ENCODE measurements around the gene CHRNA1. TPM values are rescaled to one million over a fixed set of nuclear protein-coding genes. Genes with fewer than 3 reads are reported as not detected.
A peak's percentile ranks its signal among the peaks of the same experiment; 100 is the strongest.

CHRNA1 gene
- total RNA-seq: 0.51 TPM in 2 replicates

GRCh38 chr2:174764280-174765255 is at the start of gene CHRNA1:
CHRNA1 (minus strand) TSS chr2:174764472; CDS start chr2:174764394, 78 bp downstream.
- peak; percentile 65 for DNase-seq

DNA sequence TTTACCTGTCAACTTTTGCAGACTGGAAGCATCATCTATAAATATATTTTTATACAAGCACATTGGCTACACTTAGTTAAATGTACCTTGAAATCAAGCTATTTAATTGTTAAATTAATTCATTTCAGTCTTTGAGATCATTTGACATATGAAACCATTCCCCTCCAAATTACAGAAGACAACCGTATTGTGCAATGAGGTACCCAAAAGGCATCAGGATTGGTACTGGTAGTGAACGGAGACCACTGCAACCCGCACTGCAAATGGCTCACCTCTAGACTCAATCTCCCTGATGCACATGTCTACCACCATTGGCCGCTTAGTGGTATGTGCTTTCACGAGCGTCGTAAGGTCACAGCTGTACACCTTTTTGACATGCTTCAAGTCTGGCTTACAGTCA is 47.8 kb upstream of the CHRNA1 start:
- no peak for DNase-seq

- DNase-seq: no peak
Measured at GRCh38 chr2:174807931-174808330, 43.7 kb upstream of the CHRNA1 start.

- no peak for DNase-seq
Measured at GRCh38 chr2:174805803-174806202, 41.5 kb upstream of the CHRNA1 start.

DNA sequence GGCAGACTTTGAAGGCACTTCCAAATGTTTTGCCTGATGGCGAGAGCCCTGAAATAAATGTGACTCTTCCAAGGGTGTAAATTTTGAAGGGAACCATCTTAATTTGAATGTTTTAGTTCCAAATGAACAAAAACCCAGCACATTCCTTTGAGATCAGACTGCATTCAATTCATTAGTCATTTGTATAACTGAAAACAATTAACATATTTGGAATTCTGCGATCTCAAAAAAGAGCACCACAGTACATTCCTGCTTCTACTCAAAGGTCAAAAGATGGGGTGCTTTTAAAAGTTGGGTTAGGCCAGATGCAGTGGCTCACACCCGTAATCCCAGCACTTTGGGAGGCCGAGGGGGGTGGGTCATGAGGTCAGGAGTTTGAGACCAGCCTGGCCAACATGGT is 38.2 kb upstream of the CHRNA1 start:
- no peak for DNase-seq

GRCh38 chr2:174800436-174801205 is 36.3 kb upstream of the CHRNA1 start:
- no peak for DNase-seq

- DNase-seq: no peak
Measured at GRCh38 chr2:174798801-174799200, 34.5 kb upstream of the CHRNA1 start.

- DNase-seq: peak; percentile 57
Measured at GRCh38 chr2:174797781-174798276, 33.6 kb upstream of the CHRNA1 start.

GRCh38 chr2:174796319-174796771 is 32.1 kb upstream of the CHRNA1 start:
- no peak for DNase-seq

DNA sequence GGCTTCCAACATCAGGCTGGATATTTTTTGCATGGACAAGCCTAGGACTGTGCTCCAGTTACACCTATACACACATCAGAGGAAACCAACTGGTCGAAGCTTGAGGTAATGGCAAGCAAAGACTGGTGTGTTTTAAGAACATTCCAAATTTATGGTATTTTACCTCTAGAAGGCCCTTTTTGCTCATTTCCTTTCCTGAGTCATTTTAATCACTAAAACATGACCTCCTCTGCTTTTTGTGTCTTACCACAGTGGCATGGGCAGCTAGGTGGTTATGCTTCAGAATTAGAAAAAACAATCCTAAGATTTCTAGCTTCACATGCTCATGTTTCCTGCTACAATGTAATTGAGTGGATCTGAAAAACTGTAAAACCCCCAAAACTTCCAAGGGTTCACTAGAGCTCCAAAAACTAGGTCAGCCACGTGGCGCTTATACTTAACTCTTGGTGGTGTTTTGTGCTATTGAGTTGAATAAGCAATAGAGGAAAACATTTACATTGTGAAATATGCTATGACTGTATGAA is 30.6 kb upstream of the CHRNA1 start:
- DNase-seq: no peak

- DNase-seq: peak; percentile 62
Measured at GRCh38 chr2:174792309-174793025, 28.2 kb upstream of the CHRNA1 start.

- no peak for DNase-seq
Measured at GRCh38 chr2:174791746-174792280, 27.5 kb upstream of the CHRNA1 start.

GRCh38 chr2:174791020-174791419 is 26.7 kb upstream of the CHRNA1 start:
- DNase-seq: no peak

DNA sequence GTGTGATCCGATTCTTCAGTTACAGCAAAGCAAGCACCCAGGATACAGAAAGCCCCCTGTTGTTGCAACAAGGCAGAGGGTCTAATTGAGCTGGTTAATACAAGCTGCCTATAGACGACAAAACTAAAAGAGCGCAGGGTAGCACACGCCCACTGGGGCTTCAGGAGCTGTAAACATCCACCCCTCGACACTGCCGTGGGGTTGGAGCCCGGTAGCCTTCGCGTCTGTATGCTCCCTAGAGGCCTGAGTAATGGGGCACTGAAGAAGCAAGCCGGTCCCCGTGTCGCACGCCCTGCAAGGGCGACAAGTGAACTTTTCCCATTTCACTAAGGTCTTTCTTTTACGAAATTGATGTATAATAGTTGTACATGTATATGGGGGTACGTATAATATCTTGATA is 24.7 kb upstream of the CHRNA1 start:
- DNase-seq: no peak

DNA sequence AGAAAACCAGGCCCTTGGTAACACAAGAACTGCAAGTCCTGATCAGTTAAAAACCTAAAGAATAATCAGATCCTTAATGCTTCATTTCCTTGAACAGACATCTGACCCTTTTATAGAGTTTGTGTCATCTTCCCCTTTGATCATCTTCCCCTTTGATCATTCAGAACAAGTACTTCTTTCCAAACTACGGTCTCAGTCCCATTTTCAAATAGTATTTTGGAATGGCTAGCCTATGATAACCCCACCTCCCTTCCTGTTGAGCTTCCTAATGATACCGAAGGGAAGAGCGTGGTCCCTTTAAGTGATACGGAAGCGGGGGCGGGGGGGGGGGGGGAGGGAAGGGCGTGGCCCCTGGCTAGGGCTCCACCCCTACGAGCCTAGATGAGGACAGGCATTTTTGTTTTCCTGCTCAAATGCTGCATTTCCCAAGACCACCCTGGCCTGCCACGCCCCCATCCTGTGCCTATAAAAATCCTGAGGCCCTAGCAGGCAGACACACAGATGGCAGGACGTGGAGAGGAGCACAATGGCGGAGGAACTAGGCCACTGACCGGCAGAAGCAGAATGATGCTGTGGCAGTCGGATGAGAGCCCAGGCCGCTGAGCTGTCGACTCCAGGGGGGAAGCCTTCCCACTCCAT is 24.1 kb upstream of the CHRNA1 start:
- DNase-seq: no peak

DNA sequence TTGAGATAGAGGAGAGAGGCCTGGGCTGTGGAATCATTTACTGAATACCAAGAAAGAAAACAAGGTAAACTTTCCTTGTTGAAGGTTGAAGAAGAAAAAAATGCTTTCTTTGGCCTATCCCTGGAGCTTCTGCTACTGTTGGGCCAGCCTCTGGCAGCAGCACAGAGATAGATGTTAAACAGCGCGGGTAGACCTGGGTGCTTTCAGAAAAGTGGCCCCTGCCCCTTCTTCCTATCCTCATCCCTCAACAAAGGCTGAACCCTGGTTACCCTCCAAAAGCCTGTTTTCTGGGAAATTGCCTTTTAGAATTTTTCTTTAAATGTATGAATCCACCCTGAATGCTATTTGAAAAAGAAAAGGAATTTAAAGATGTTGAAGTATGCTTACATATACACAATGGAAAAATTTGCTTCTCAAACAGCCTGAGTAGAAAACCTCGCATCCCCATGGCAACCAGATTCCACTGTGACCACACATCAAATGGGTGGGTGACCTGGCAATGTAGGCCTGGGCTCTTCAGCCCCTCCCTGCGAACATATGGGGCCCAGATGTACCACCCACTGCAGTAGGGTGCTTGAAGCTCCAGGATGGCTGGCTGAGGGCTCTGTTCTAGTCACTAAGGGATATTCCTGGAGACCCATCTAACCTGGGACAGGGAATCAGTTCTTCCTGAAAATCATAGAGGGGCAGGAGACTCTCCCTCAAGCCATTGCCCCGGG is 23.4 kb upstream of the CHRNA1 start:
- DNase-seq: peak; percentile 58

DNA sequence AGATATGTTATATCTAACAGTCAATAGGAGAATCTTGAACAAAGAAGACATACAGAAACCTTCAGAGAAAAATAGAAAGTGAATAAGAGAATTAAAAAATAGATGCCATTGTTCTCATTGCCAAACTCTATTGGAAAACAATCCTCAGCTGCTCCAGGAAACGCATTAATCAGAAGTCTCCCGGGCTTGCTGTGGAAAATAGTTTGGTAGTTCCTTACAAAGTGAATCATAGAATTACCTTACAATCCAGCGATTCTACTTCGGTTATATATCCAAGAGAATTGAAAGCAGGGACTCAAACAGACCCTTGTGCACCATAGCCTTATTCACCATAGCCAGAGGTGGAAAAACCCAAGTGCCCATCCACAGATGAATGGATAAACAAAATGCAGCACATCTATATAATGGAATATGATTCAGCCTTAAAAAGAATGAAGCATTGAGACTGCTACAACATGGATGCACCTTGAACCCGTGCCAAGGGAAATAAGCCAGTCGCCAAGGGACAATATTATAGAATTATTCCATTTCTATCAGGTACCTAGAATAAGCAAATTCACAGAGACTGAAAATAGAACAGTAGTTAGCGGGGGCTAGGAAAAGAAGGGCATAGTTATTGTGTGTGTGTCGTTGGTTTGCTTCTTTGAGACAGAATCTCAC is 21.9 kb upstream of the CHRNA1 start:
- DNase-seq: peak; percentile 89

DNA sequence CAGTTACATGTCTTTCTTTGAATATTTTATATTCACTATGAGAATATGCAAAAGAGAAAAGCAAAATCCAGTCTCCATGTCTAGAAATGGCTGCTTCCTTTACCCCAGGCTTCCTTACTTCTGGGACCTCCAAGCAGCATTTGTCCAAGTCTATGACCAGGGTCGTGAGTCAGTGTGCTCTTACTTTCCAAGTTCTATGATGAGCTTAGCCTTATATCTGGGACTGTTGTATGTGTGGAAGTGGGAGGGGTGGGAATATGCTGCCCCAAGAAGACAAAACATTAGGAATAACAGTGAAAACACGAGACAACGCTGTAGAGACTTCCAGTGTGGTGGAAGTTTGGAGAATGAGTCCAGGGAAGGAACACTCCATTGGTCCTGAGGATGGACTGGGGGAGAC is 21.2 kb upstream of the CHRNA1 start:
- peak; percentile 63 for DNase-seq

DNA sequence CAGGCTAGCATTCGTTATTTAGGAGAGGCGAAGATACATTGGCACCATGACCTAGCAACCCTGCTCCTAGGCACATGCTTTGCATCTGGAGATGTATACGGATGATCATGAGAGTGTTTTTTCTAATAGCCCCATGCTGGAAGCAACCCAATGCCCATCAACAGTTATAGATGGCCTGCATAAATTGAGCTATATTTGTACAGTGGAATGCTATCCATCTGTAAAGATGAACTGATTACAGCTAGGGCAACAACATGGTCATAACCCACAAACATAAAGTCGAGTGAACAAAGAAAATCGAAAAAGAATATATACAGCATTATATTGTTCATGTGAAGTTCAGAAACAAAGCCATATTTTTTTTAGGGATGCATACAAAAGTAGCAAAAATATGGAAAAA is 20.6 kb upstream of the CHRNA1 start:
- no peak for DNase-seq

GRCh38 chr2:174784316-174784715 is 20.0 kb upstream of the CHRNA1 start:
- DNase-seq: no peak
